ENCODE results near the gene LPCAT2. TPM values are rescaled to one million over a fixed set of nuclear protein-coding genes. Genes with fewer than 3 reads are reported as not detected.

Gene LPCAT2
- polyA plus RNA-seq, 1 experiment = 20.6 TPM

GRCh38 chr16:55623640-55624039, 114.8 kb downstream of the LPCAT2 start:
- POLR2A ChIA-PET = no interaction called here
- no peak for TF ChIP-seq CTCF (IDR thresholded peaks at IDR 0.05; ENCODE audit: low read depth, low read length)

GRCh38 chr16:55624696-55625095, 115.8 kb downstream of the LPCAT2 start:
- DNase-seq (ENCODE audit: low read depth, low spot score) = no peak
- ChIA-PET CTCF (interaction anchor here (0.7 kb wide), 1 partner anchor 160 kb away, joined by 3 read pairs; no protein-coding TSS in a partner anchor), POLR2A (no interaction called here)
- Histone ChIP-seq H3K27me3 (ENCODE audit: control insufficient read depth, insufficient read depth, low read length) (peaks cover 5% of the 10 kb centered on the region), H3K4me3 (ENCODE audit: low read depth, low read length) (no peak overlapping the region), H3K9me3 (ENCODE audit: control insufficient read depth, insufficient read depth, low read length) (no peaks in the 10 kb centered on the region), H3K27ac (ENCODE audit: low read depth, low read length) (no peak overlapping the region)
- no peak for TF ChIP-seq CTCF (IDR thresholded peaks at IDR 0.05; ENCODE audit: low read depth, low read length)

More at GRCh38 chr16:55623640-55624039, 114.8 kb downstream of the LPCAT2 start:
- no peak for DNase-seq (ENCODE audit: low read depth, low spot score)
- Histone ChIP-seq H3K27ac (ENCODE audit: low read depth, low read length) (no peak overlapping the region), H3K4me3 (ENCODE audit: low read depth, low read length) (no peak overlapping the region), H3K9me3 (ENCODE audit: control insufficient read depth, insufficient read depth, low read length) (no peaks in the 10 kb centered on the region), H3K27me3 (ENCODE audit: control insufficient read depth, insufficient read depth, low read length) (peaks cover 3% of the 10 kb centered on the region)
- CTCF ChIA-PET = no interaction called here

- H3K27me3 ChIP-seq (ENCODE audit: control insufficient read depth, insufficient read depth, low read length) = peaks cover 5% of the 10 kb centered on the region
- ChIA-PET POLR2A (no interaction called here), CTCF (interaction anchor here (1.8 kb wide), 1 partner anchor 161 kb away, joined by 6 read pairs; no protein-coding TSS in a partner anchor)
- TF ChIP-seq CTCF (IDR thresholded peaks at IDR 0.05; ENCODE audit: low read depth, low read length) = no peak
- H3K9me3 ChIP-seq (ENCODE audit: control insufficient read depth, insufficient read depth, low read length) = no peaks in the 10 kb centered on the region
- DNase-seq (ENCODE audit: low read depth, low spot score) = no peak
- no peak overlapping the region for H3K27ac ChIP-seq (ENCODE audit: low read depth, low read length)
- H3K4me3 ChIP-seq (ENCODE audit: low read depth, low read length) = no peak overlapping the region
Observed at GRCh38 chr16:55625843-55626242, 117.0 kb downstream of the LPCAT2 start.

- Histone ChIP-seq H3K9me3 (ENCODE audit: control insufficient read depth, insufficient read depth, low read length) (no peaks in the 10 kb centered on the region), H3K27me3 (ENCODE audit: control insufficient read depth, insufficient read depth, low read length) (peaks cover 7% of the 10 kb centered on the region), H3K27ac (ENCODE audit: low read depth, low read length) (no peak overlapping the region), H3K4me3 (ENCODE audit: low read depth, low read length) (no peak overlapping the region)
- POLR2A ChIA-PET = no interaction called here
- DNase-seq (ENCODE audit: low read depth, low spot score) = no peak
- no peak for TF ChIP-seq CTCF (IDR thresholded peaks at IDR 0.05; ENCODE audit: low read depth, low read length)
- CTCF ChIA-PET = no interaction called here
Observed at GRCh38 chr16:55628306-55628968, 119.6 kb downstream of the LPCAT2 start.

GRCh38 chr16:55630774-55631173, 121.9 kb downstream of the LPCAT2 start:
- Histone ChIP-seq H3K4me3 (ENCODE audit: low read depth, low read length) (no peak overlapping the region), H3K9me3 (ENCODE audit: control insufficient read depth, insufficient read depth, low read length) (no peaks in the 10 kb centered on the region), H3K27me3 (ENCODE audit: control insufficient read depth, insufficient read depth, low read length) (peaks cover 8% of the 10 kb centered on the region), H3K27ac (ENCODE audit: low read depth, low read length) (no peak overlapping the region)
- POLR2A ChIA-PET = no interaction called here
- CTCF ChIA-PET = no interaction called here
- no peak for DNase-seq (ENCODE audit: low read depth, low spot score)
- no peak for TF ChIP-seq CTCF (IDR thresholded peaks at IDR 0.05; ENCODE audit: low read depth, low read length)

Measured in AG04450 (cell line).